GM10266 (cell line): ENCODE measurements around the gene YPEL2.

Source experiments
- DNase-seq: peaks from one replicate; pipeline ENCODE4 v3.0.0; 2012; ENCODE audit errors: extremely low spot score
- TF ChIP-seq, protein P1 (sequence below): IDR thresholded peaks from 2 replicates; pipeline ENCODE4 v1.5.1; 2012; ENCODE audit warnings: mild to moderate bottlenecking, low read depth; ENCODE audit not compliant: control insufficient read depth, insufficient read depth; ENCODE audit errors: missing control alignments

YPEL2 gene

GRCh38 chr17:59413014-59413766, 81.7 kb downstream of the YPEL2 start:
- TF ChIP-seq, protein P1, sequence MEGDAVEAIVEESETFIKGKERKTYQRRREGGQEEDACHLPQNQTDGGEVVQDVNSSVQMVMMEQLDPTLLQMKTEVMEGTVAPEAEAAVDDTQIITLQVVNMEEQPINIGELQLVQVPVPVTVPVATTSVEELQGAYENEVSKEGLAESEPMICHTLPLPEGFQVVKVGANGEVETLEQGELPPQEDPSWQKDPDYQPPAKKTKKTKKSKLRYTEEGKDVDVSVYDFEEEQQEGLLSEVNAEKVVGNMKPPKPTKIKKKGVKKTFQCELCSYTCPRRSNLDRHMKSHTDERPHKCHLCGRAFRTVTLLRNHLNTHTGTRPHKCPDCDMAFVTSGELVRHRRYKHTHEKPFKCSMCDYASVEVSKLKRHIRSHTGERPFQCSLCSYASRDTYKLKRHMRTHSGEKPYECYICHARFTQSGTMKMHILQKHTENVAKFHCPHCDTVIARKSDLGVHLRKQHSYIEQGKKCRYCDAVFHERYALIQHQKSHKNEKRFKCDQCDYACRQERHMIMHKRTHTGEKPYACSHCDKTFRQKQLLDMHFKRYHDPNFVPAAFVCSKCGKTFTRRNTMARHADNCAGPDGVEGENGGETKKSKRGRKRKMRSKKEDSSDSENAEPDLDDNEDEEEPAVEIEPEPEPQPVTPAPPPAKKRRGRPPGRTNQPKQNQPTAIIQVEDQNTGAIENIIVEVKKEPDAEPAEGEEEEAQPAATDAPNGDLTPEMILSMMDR, result no peak

DNA sequence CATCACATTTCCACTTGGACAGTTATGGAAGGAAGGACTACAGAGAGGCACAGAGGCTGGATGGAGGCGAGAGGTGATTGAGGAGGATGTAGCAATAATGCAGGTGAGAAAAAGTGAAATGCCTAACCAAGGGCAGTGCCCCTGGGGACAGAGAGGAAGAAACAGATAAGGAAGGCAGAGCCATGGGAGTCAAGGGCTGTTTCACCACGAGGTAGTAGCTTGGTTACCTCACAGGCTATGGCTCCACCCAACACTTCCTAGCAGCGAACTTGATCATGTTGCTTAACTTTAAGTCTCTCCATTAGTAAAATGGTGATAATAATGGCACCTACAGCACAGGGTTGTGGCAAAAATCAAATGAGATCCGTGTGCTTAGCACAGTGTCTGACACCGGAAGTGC, 83.9 kb downstream of the YPEL2 start:
- no peak for DNase-seq
- TF ChIP-seq, protein P1, result no peak

More at GRCh38 chr17:59413014-59413766, 81.7 kb downstream of the YPEL2 start:
- no peak for DNase-seq

- TF ChIP-seq, protein P1, result no peak
- DNase-seq, result no peak
Measured at GRCh38 chr17:59416184-59416583, 84.7 kb downstream of the YPEL2 start.

DNA sequence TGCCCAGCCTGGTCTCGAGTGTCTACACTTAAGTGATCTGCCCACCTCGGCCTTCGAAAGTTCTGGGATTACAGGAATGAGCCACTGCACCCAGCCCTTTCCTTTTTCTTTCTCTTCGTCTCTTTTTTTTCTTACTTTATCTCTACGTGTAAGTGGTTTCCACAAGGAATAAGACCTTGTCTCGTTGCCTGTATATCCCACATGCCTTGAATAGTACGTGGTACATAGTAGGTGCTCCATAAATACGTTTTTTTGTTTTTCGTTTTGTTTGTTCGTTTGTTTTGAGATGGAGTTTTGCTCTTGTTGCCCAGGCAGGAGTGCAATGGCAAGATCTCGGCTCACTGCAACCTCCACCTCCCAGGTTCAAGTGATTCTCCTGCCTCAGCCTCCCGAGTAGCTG, 86.0 kb downstream of the YPEL2 start:
- no peak for DNase-seq
- TF ChIP-seq, protein P1, result no peak

- DNase-seq, result no peak
- TF ChIP-seq, protein P1, result no peak
Measured at GRCh38 chr17:59418732-59419166, 87.3 kb downstream of the YPEL2 start.

DNA sequence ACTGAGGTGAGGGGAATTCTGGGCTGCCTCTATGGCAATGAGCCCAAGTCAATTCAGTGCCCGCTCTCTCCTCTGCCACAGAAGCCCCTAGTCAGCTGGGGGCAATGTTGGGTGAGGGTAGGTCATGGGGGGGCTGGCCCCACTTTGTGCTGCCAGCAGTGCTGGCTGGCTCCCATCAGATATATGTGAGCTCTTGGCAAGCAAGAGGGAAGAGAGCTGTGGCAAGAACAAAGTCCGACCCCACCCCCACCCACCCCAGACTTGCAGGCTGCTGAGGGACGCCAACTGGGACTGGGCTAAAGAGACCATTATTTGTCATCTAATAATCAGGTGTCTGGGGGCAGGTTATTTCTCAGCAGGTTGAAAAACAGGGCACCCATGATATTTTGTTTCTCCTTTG, 89.4 kb downstream of the YPEL2 start:
- no peak for DNase-seq
- TF ChIP-seq, protein P1, result no peak

DNA sequence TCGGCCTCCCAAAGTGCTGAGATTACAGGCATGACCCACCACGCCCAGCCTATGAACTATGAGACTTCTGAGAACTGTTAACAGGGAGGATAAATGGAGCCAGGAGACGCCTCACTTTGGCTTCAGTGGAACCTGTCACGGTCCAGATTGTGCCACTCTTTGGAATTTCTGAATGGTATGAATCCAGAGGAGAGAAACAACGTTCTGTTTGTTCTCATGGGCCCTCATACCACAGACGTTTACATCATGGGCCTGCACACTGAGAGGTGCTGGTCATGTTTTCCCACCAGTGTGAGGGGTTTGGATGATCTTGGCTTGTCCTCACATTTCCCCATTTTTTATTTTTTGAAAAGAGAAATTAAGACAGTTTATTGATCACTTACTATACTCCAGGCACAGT, 90.3 kb downstream of the YPEL2 start:
- TF ChIP-seq, protein P1, result no peak
- no peak for DNase-seq
